A549 (cell line): Measurements from ENCODE around the gene NDUFB10.
"Not testable (repeated sequence)": the region's sequence is repeated elsewhere in the genome, so short reads cannot be mapped to it uniquely, and the experiment has no call there.

Experiments used
- BCL3 ChIP-seq: fragments of >200 bp; sonication (Bioruptor Twin); formaldehyde crosslinking; IDR thresholded peaks from 3 replicates; pipeline ENCODE4 v1.6.1; 2016
- BHLHE40 ChIP-seq: IDR thresholded peaks from 2 replicates; pipeline ENCODE4 v1.6.1; 2012; ENCODE audit warnings: low read depth, low read length, inconsistent platforms
- POLR2A ChIP-seq: IDR thresholded peaks from 2 replicates; pipeline ENCODE4 v1.6.1; 2012; ENCODE audit warnings: mild to moderate bottlenecking, low read length
- REST ChIP-seq: fragments of 200-600 bp; sonication (generic); IDR thresholded peaks from 2 replicates; pipeline ENCODE4 v1.6.1; 2016; ENCODE audit warnings: antibody characterized with exemption, mild to moderate bottlenecking, moderate library complexity
- USF2 ChIP-seq: fragments of 450-650 bp; IDR thresholded peaks from 2 replicates; pipeline ENCODE4 v1.6.1; 2014; ENCODE audit warnings: antibody characterized with exemption

GRCh38 chr16:1939833-1940232, 19.5 kb upstream of the NDUFB10 start:
- TF ChIP-seq POLR2A, REST, BHLHE40, BCL3, USF2: not testable (repeated sequence)
